HG02571 (cell line): ENCODE results near the gene LDB2.

ENCODE experiments used
- ATAC-seq: cut with Tn5 transposase; IDR thresholded peaks from one replicate; pipeline ENCODE4 v1.9.1; 2021; ENCODE audit warnings: mild to moderate bottlenecking, moderate library complexity; ENCODE audit not compliant: unreplicated experiment

The LDB2 gene

GRCh38 chr4:16760617-16761363, 137.7 kb downstream of the LDB2 start:
- no peak for ATAC-seq

DNA sequence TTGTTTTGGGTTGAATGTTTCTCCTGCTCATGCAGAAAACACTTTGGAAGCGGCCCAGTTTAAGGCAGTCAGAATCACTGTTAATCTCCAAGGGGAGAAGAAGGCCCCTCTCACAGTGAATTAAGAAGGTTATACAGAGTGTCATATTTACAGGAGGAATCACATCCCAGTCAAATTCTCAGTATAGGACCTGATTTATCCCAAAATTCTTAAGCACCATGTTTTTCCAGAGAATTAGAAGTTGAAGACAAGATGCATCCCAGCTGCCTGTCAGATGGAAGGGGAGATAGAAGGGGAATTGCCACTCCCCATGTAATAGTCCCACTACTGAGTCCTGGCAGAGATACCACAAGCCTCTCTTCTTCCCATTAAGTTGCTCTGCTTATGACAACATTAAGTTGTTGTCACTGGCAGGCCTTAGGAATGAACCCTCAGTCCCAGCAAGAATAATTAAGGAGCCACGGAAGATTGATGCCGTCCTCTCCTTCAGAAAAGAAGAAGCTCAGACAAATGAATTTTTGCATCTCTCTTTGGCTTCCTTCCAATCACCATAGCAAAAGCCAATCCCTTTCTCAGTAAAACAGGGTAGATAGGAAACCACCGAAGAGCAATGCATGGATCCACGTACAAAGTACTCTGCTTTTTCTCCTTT, 138.4 kb downstream of the LDB2 start:
- ATAC-seq: no peak

- ATAC-seq: no peak
These were observed 139.6 kb downstream of the LDB2 start for GRCh38 chr4:16758816-16759215.

- ATAC-seq: no peak
These were observed 140.2 kb downstream of the LDB2 start for GRCh38 chr4:16758255-16758654.

- no peak for ATAC-seq
These were observed 141.3 kb downstream of the LDB2 start for GRCh38 chr4:16757080-16757521.

DNA sequence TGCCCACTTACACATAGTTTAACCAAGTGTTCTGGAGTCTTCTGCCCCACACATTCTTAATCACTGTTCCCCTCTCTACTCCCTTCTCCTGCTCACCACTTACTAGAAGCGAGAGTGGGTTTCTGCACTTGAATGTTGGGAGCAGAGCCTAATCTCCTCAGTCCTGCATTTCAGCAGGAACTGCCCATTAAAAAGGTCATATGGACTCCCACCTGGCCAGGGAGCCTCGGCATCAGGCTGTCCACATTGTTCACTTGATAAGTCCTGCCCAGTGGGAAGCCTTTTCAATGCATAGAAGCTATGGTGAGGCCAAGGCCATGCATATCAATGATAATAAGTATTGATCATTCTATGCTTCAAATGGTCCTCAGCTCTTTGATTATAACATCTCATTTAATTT, 144.3 kb downstream of the LDB2 start:
- ATAC-seq: no peak

- ATAC-seq: no peak
These were observed 146.3 kb downstream of the LDB2 start for GRCh38 chr4:16752150-16752549.

GRCh38 chr4:16750882-16751642, 147.4 kb downstream of the LDB2 start:
- ATAC-seq: no peak

DNA sequence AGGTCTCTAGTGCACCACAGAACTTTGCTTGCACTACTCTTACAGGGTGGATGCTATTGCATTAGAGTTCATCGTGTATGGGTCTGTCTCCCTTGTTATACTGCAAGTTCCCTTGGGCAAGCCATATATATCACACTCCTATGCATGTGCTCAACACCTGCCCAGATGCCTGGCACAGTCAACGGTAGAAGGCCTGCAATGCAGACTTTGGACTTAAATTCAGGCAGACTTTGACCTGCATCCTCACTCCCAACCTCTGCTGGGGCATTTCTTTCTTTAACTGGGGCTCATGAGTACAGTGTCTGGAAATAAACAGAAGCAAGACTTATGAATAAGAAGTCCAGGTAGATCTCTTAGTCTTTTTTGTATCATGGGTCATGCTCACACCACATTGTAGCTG, 148.2 kb downstream of the LDB2 start:
- no peak for ATAC-seq

DNA sequence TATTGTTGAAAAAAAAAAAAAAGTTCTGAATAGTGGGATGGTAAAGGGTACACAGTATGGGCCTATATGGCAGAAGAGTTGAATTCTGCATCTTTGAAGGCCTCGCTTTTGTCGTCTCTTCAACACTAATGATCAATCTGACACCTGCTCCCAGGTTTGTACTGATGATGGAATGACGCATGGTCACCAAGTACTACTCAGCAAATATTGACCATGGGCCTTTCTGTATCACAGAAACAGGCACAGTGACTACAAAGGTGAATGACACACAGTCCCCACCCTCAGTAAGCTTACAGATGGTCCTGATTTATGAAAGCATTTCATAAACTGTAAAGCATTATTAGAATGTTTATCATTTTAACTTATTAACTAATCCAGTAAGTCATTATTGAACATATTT, 152.6 kb downstream of the LDB2 start:
- no peak for ATAC-seq

GRCh38 chr4:16745009-16745635, 153.3 kb downstream of the LDB2 start:
- ATAC-seq: no peak

DNA sequence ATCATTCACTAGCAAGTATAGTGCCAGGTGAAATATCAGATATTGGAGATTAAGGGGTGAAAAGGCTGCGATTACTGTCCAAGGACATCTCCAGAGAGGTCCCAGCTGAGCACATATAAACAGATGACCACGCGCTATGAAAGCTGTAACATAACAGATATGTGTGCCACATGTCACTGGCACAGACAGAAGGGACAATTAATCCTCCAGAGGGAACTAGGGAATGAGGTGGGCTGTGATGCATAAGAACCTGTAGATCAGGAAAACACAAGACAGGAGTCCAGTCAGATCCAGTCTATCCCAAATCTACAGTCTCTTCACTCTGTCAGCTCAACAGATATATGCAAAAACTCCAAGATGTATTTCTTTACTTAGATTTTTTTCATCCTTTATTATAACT, 157.2 kb downstream of the LDB2 start:
- ATAC-seq: no peak

GRCh38 chr4:16739997-16740624, 158.3 kb downstream of the LDB2 start:
- ATAC-seq: no peak

DNA sequence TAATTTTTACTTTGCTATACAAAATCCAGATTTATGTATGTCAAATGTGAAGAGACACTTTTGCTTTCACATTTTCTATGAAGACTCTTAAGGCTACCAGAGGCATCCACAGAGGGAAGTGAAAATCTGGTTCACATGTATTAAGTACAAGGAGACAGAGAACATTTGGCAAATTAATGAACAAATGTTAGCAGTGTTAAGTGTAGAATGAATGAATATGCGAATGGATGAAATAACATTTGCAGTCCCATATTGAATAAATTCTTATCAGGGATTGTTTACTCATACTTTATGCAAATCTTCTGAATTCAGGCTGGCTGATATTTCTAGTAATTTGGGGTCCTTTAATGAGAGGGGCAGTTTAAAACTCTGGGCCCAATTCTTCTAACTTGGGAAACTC, 159.9 kb downstream of the LDB2 start:
- no peak for ATAC-seq

DNA sequence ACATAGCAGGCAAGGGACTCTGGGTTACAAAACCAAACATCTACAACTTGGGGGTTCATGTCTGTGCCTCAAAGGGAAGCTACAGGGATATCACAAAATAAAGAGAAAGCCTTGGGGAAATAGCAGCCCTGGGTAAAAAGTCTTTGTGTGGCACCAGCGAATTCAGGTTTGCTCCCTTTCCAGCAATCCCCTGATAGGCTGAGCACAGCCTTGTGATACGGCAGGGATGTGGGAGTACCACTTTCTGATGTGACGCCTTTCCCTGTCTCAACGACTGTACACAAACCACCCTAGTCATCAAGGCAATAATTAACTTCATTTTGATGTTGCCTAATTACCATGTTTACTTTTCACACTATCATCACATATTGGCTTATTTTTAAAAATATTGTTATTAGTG, 164.9 kb downstream of the LDB2 start:
- ATAC-seq: no peak

GRCh38 chr4:16732741-16733140, 165.7 kb downstream of the LDB2 start:
- no peak for ATAC-seq

DNA sequence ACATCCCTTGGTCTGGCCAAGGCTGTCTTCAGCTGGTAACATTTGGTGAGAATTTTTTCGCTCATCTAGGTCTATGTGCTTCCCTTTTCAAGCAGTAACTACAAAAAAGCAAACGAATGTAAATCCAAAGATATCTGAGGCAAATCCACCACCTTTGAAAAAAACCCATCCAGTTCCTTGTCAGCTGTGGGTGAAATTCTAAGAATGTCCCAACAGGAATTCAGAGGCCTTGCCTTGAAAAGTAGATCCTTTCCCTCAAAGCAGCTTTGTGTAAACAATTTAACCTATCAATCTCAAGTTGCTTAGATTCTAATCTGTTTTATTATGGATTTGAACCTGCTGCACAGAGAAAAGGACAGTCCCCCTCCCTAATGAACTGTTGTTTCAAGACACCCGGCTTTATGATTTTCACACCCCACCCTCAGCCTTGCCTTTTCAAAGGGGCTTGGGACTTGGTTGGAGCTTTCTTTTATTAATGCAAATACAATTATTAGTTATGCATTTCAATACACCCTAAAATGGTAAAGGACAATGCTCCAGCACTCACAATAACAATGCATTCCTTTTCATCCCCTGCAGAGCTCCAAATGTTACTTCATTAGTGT, 166.6 kb downstream of the LDB2 start:
- ATAC-seq: no peak

- ATAC-seq: no peak
These were observed 167.8 kb downstream of the LDB2 start for GRCh38 chr4:16730522-16731205.

DNA sequence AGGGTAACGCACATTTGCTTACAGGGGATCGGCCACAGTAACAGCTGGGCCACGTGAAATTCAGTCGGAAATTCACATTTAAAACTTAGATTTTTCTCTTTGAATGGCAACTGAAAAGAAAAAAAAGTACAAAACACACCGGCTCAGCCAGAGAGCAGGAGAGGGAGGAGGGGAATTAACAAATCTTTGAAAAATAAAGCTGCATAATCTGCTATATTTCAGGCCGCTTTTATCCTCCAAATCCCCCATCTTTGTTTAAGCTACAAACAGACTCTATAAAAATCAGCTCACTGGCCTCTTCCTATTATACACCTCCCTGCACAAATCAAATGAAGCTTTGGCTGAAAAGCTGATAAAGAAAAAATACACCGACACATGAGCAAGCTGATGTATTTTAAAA, 169.1 kb downstream of the LDB2 start:
- ATAC-seq: no peak

DNA sequence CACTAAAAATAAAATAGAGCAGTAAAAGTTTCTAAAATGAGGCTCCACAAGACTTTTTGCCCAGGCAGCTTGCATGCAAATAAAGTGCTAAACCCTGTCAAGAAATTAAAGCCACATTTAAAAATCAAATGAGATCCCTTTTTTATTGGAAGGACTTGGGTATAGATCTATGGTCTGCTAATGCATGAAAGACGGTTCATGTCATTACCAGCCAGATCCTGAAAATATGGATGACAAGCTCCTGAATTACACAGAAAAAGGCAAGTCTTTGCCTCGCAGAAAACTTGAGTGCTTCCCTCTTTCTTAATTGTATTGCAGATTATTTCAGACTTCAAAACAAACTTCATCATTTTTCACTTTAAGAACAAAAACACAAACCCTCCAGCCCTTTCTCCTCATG, 169.6 kb downstream of the LDB2 start:
- no peak for ATAC-seq
